GM13977 (cell line): Measurements from ENCODE around the gene PRG3.

ENCODE experiments used
- DNase-seq: peaks from one replicate; pipeline ENCODE4 v3.0.0; 2012; ENCODE audit warnings: low spot score
- CTCF ChIP-seq: IDR thresholded peaks from 2 replicates; pipeline ENCODE4 v1.5.1; 2012; ENCODE audit warnings: mild to moderate bottlenecking, control low read depth; ENCODE audit not compliant: insufficient read depth; ENCODE audit errors: extremely low read depth, missing control alignments
- in situ Hi-C: fragments of 300-500 bp; cut with MboI; formaldehyde crosslinking; loops from one replicate; pipeline ENCODE4 v1.12.0; 2022; ENCODE audit warnings: low sequenced_read_pairs, low pct_unique_long_range_greater_than_20kb, mixed read lengths, inconsistent platforms; ENCODE audit not compliant: unreplicated experiment

PRG3 gene

GRCh38 chr11:57419146-57419545, 38.2 kb upstream of the PRG3 start:
- no peak for DNase-seq
- in situ Hi-C loops, result no loop called here
- TF ChIP-seq CTCF, result no peak

GRCh38 chr11:57418131-57418530, 37.2 kb upstream of the PRG3 start:
- no peak for TF ChIP-seq CTCF
- in situ Hi-C loops, result no loop called here
- no peak for DNase-seq

GRCh38 chr11:57417056-57417455, 36.1 kb upstream of the PRG3 start:
- no peak for DNase-seq
- TF ChIP-seq CTCF, result no peak
- in situ Hi-C loops, result no loop called here

GRCh38 chr11:57416436-57416835, 35.5 kb upstream of the PRG3 start:
- no peak for DNase-seq
- TF ChIP-seq CTCF, result no peak
- in situ Hi-C loops, result no loop called here

GRCh38 chr11:57414612-57415212, 33.8 kb upstream of the PRG3 start:
- no peak for DNase-seq
- in situ Hi-C loops, result no loop called here

GRCh38 chr11:57413681-57414080, 32.7 kb upstream of the PRG3 start:
- in situ Hi-C loops, result no loop called here
- DNase-seq, result no peak
- no peak for TF ChIP-seq CTCF

More at GRCh38 chr11:57414612-57415212, 33.8 kb upstream of the PRG3 start:
- TF ChIP-seq CTCF, result no peak

- in situ Hi-C loops, result no loop called here
- no peak for TF ChIP-seq CTCF
- no peak for DNase-seq
Observed at GRCh38 chr11:57410287-57410686, 29.3 kb upstream of the PRG3 start.
